PFSK-1 (cell line): Measurements from ENCODE around the gene HSPA12A.

ENCODE experiments used
- FOXP2 ChIP-seq: optimal IDR thresholded peaks from 2 replicates; pipeline ENCODE3; 2011; ENCODE audit warnings: borderline replicate concordance, control low read depth, inconsistent platforms; ENCODE audit not compliant: insufficient read depth; ENCODE audit errors: extremely low read length, extremely low read depth
- POLR2AphosphoS5 ChIP-seq: IDR thresholded peaks from 2 replicates; pipeline ENCODE4 v1.6.1; 2012; ENCODE audit warnings: low read depth, mild to moderate bottlenecking, control low read depth, low read length, moderate library complexity
- SIN3A ChIP-seq: IDR thresholded peaks from 2 replicates; pipeline ENCODE4 v1.6.1; 2012; ENCODE audit warnings: mild to moderate bottlenecking, low read length, moderate library complexity, borderline replicate concordance; ENCODE audit not compliant: insufficient read depth
- TAF1 ChIP-seq: IDR thresholded peaks from 2 replicates; pipeline ENCODE4 v1.6.1; 2012; ENCODE audit warnings: low read length, control low read depth, borderline replicate concordance; ENCODE audit not compliant: insufficient read depth
- TF ChIP-seq, protein P1 (sequence below), 2 experiments: IDR thresholded peaks; 2 replicates each; pipeline versions ENCODE4 v1.6.1 to v1.8.0; 2011 to 2012; ENCODE audit warnings: low read depth in 2 of 2, low read length in 2 of 2, control low read depth in 1 of 2, inconsistent platforms in 1 of 2, mild to moderate bottlenecking in 1 of 2, moderate library complexity in 1 of 2; ENCODE audit not compliant: insufficient read depth in 1 of 2

DNA sequence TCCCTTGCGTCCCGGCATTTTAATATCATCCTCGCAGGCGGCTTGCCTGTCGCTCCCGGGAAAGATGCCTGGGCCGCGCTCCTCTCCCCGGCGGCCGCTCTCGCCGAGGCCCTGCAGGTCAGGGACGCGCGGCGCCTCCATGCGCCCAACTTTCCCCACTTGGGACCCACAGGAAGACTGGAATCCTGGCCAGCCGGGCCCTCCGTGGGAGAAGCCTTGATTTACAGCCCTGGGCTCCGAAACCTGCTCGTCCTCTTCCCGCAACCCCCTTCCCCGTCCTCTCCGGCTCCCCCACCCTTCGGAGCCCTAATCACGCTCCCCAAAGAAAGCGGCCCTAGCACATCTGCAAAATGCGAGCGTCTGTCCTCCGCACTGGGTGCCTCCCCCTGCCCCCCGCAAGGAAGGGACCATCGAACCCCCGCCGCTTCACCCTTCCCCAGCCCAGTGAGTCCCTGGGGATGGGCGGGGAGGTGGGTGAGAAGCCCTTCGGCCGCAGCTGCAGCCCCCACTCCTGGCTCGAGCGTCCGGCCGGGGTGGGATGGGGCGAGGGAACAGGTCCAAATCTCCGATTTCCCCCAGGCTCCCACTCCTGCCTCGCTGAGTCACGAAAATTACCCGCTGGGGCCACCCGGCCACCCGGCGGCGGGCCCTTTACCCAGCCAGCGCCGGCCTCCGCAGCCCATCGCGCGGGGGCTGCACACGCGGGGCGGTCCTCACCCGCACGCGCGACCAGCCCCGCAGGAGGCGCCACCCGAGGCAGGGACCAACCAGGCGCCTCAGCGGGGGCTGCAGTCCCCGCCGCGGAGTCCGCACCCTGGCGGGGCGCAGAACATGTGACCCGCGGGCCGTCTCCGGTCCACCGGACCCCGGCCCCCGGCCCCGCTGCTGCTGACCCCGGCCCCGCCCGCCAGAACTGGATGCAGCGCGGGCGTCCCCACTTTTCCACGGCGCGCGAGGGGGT, 695 bp downstream of the HSPA12A start:
- TF ChIP-seq SIN3A, result no peak
- no peak for TF ChIP-seq POLR2AphosphoS5
- TF ChIP-seq, protein P1, sequence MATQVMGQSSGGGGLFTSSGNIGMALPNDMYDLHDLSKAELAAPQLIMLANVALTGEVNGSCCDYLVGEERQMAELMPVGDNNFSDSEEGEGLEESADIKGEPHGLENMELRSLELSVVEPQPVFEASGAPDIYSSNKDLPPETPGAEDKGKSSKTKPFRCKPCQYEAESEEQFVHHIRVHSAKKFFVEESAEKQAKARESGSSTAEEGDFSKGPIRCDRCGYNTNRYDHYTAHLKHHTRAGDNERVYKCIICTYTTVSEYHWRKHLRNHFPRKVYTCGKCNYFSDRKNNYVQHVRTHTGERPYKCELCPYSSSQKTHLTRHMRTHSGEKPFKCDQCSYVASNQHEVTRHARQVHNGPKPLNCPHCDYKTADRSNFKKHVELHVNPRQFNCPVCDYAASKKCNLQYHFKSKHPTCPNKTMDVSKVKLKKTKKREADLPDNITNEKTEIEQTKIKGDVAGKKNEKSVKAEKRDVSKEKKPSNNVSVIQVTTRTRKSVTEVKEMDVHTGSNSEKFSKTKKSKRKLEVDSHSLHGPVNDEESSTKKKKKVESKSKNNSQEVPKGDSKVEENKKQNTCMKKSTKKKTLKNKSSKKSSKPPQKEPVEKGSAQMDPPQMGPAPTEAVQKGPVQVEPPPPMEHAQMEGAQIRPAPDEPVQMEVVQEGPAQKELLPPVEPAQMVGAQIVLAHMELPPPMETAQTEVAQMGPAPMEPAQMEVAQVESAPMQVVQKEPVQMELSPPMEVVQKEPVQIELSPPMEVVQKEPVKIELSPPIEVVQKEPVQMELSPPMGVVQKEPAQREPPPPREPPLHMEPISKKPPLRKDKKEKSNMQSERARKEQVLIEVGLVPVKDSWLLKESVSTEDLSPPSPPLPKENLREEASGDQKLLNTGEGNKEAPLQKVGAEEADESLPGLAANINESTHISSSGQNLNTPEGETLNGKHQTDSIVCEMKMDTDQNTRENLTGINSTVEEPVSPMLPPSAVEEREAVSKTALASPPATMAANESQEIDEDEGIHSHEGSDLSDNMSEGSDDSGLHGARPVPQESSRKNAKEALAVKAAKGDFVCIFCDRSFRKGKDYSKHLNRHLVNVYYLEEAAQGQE (IDR thresholded peaks at IDR 0.05; ENCODE audit: insufficient read depth in 1 of 2, low read depth in 2 of 2, low read length in 2 of 2), result no peak
- no peak for TF ChIP-seq TAF1
- TF ChIP-seq FOXP2, result no peak
